Activated CD8-positive, alpha-beta memory T cell treated with anti-CD3 and anti-CD28 coated beads, Interleukin-2, amount 10 ng/mL, durations not matched to agents 7 days and 5 days (primary cell): ENCODE results near the gene SDCBP2. TPM values are rescaled to one million over a fixed set of nuclear protein-coding genes. Genes with fewer than 3 reads are reported as not detected.

ENCODE experiments used
- ATAC-seq: fragments of 150-1000 bp; cut with Tn5 transposase; one replicate; pipeline ENCODE4 v1.10.0; 2021; ENCODE audit warnings: moderate library complexity
- CTCF ChIA-PET: fragments of 350-600 bp; sonication (Branson Sonifier 250); formaldehyde crosslinking; loops from one replicate; lab custom pipeline; 2021; ENCODE audit warnings: antibody characterized with exemption; lab: Charles Lee
- DNase-seq: peaks from one replicate; pipeline ENCODE4 v3.0.0-alpha.2; 2020
- H3K27ac Mint-ChIP-seq: one replicate; pipeline ENCODE4 v1.8.0; 2021; ENCODE audit warnings: mild to moderate bottlenecking, mixed read lengths
- H3K27me3 Mint-ChIP-seq: one replicate; pipeline ENCODE4 v1.8.0; 2021; ENCODE audit warnings: mixed read lengths
- H3K36me3 Mint-ChIP-seq: one replicate; pipeline ENCODE4 v1.8.0; 2021; ENCODE audit warnings: mild to moderate bottlenecking, mixed read lengths
- H3K4me1 Mint-ChIP-seq: one replicate; pipeline ENCODE4 v1.8.0; 2021; ENCODE audit warnings: mixed read lengths
- H3K4me3 Mint-ChIP-seq: one replicate; pipeline ENCODE4 v1.8.0; 2021; ENCODE audit warnings: mild to moderate bottlenecking, moderate library complexity, mixed read lengths
- H3K9me3 Mint-ChIP-seq: one replicate; pipeline ENCODE4 v1.8.0; 2022; ENCODE audit warnings: low read depth, mixed read lengths
- total RNA-seq, 2 experiments: library from RNA; stranded (reverse); gene quantifications; one replicate each; pipeline ENCODE4 v1.2.3, GENCODE V29; 2021

SDCBP2 gene
- total RNA-seq, 2 experiments from 2014 or later, result 2.1 to 4.3 TPM

GRCh38 chr20:1263853-1264252, 65.1 kb downstream of the SDCBP2 start:
- H3K4me3 Mint-ChIP-seq, result no peak overlapping the region
- CTCF ChIA-PET, result interaction anchor here (1.0 to 1.3 kb wide), 2 partner anchors 10 to 51 kb away, joined by 3 read pairs; no protein-coding TSS in a partner anchor
- peaks cover 6% of the 10 kb centered on the region for H3K36me3 Mint-ChIP-seq
- H3K9me3 Mint-ChIP-seq, result peaks cover 7% of the 10 kb centered on the region
- H3K27me3 Mint-ChIP-seq, result peaks cover 4% of the 10 kb centered on the region
- no peak for DNase-seq
- H3K4me1 Mint-ChIP-seq, result peaks cover 21% of the 10 kb centered on the region
- H3K27ac Mint-ChIP-seq, result no peak overlapping the region
- no peak for ATAC-seq

Other genes with a start within 250 kb of the SDCBP2 start
- 100 to 1,000 TPM; 146 to 147 TPM for gene PSMF1, start 210.5 kb downstream of the SDCBP2 start, total RNA-seq
- under 1 TPM; 0.45 to 0.55 TPM for gene TMEM74B, start 144.2 kb downstream of the SDCBP2 start, total RNA-seq
- not detected for gene C20orf202, start 125.7 kb downstream of the SDCBP2 start, total RNA-seq
- gene RAD21L1, start 103.1 kb downstream of the SDCBP2 start, total RNA-seq, result under 1 TPM in 1 of 2 experiments, not detected in 1; 0.67 TPM
- gene SNPH, start 62.8 kb downstream of the SDCBP2 start, total RNA-seq, result 1 to 10 TPM; 3.6 to 4.2 TPM
- 100 to 1,000 TPM; 247 to 273 TPM for gene FKBP1A, start 63.9 kb upstream of the SDCBP2 start, total RNA-seq
- 10 to 100 TPM; 55.6 to 65.0 TPM for gene NSFL1C, start 137.7 kb upstream of the SDCBP2 start, total RNA-seq
- not detected for gene SIRPB2, start 162.3 kb upstream of the SDCBP2 start, total RNA-seq
- under 1 TPM in 1 of 2 experiments, not detected in 1; 0.19 TPM for gene SIRPD, start 228.6 kb upstream of the SDCBP2 start, total RNA-seq